Inflammatory macrophage treated with lipopolysaccharide for 1 hour (primary cell): ENCODE results near the gene MPIG6B.

ENCODE experiments used
- DNase-seq, 2 donors: peaks; one replicate each; pipeline ENCODE4 v3.0.0-alpha.2; 2020 to 2022

MPIG6B gene

GRCh38 chr6:31722173-31722572 is 1.0 kb upstream of the MPIG6B start:
- no peak for DNase-seq

- no peak for DNase-seq
Measured at GRCh38 chr6:31723980-31724691, 963 bp downstream of the MPIG6B start.

GRCh38 chr6:31725502-31726350 is 2.6 kb downstream of the MPIG6B start:
- peak; percentile 84 to 96 for DNase-seq

GRCh38 chr6:31727034-31727716 is 4.0 kb downstream of the MPIG6B start:
- DNase-seq: peak; percentile 78 to 85

GRCh38 chr6:31727717-31728671 is 4.8 kb downstream of the MPIG6B start:
- no peak for DNase-seq

GRCh38 chr6:31728767-31729514 is 5.8 kb downstream of the MPIG6B start, which contains the start of gene DDAH2:
Gene DDAH2, minus strand, starts transcription at chr6:31729299. Its CDS starts 138 bp downstream, at chr6:31729161.
- DNase-seq: no peak

GRCh38 chr6:31729515-31729978 is 6.4 kb downstream of the MPIG6B start:
- DNase-seq: peak; percentile 83 to 89

- peak; percentile 62 to 77 for DNase-seq
Measured at GRCh38 chr6:31729979-31730630, 6.9 kb downstream of the MPIG6B start.

- DNase-seq: no peak
Measured at GRCh38 chr6:31730631-31731086, 7.5 kb downstream of the MPIG6B start.

GRCh38 chr6:31732029-31732428 is 8.9 kb downstream of the MPIG6B start:
- no peak for DNase-seq

- DNase-seq: no peak
Measured at GRCh38 chr6:31733734-31734133, 10.6 kb downstream of the MPIG6B start.

- no peak for DNase-seq
Measured at GRCh38 chr6:31734247-31734820, 11.2 kb downstream of the MPIG6B start.

GRCh38 chr6:31734821-31735406 is 11.7 kb downstream of the MPIG6B start:
- DNase-seq: peak; percentile 75 to 76

GRCh38 chr6:31736021-31736767 is 13.0 kb downstream of the MPIG6B start, which contains the start of gene CLIC1:
Gene CLIC1, minus strand, starts transcription at chr6:31736530. Its CDS starts 230 bp downstream, at chr6:31736300.
- peak; percentile 78 to 88 for DNase-seq

- DNase-seq: no peak
Measured at GRCh38 chr6:31736768-31737314, 13.7 kb downstream of the MPIG6B start.

GRCh38 chr6:31737315-31737990 is 14.3 kb downstream of the MPIG6B start:
- peak; percentile 21 to 49 for DNase-seq

- peak; percentile 88 to 91 for DNase-seq
Measured at GRCh38 chr6:31737991-31738979, 15.1 kb downstream of the MPIG6B start.
